Tibial artery (tissue), 4 donors: ENCODE measurements around the gene KAZN.

Source experiments
- DNase-seq, 2 donors: peaks; one replicate each; pipeline ENCODE4 v3.0.0-alpha.2; 2019
- H3K27ac ChIP-seq, 2 donors: fragments of 200-600 bp; sonication (generic) in 1 of 2; 1 replicate in 1 of 2; 2 replicates in 1 of 2; pipeline ENCODE4 v1.5.1; 2018 to 2019; ENCODE audit warnings: mild to moderate bottlenecking in 1 of 2
- H3K27me3 ChIP-seq, 2 donors: fragments of 200-600 bp; sonication (generic) in 1 of 2; one replicate each; pipeline versions ENCODE4 v1.5.1 to v1.6.0; 2016 to 2019
- H3K36me3 ChIP-seq, 3 donors: fragments of 200-600 bp; sonication (generic) in 2 of 3; one replicate each; pipeline ENCODE4 v1.5.1; 2016 to 2019; ENCODE audit warnings: mild to moderate bottlenecking in 2 of 3
- H3K4me1 ChIP-seq, 4 donors: fragments of 200-600 bp; sonication (generic) in 2 of 4; 1 replicate in 3 of 4; 2 replicates in 1 of 4; pipeline ENCODE4 v1.5.1; 2016 to 2019
- H3K4me3 ChIP-seq, 2 donors: fragments of 200-600 bp; sonication (generic) in 1 of 2; 1 replicate in 1 of 2; 2 replicates in 1 of 2; pipeline ENCODE4 v1.5.1; 2018 to 2019; ENCODE audit warnings: mild to moderate bottlenecking in 2 of 2
- H3K9me3 ChIP-seq, 3 donors: fragments of 200-600 bp; sonication (generic) in 1 of 3; one replicate each; pipeline ENCODE4 v1.5.1; 2016 to 2019
- intact Hi-C: fragments of 100-400 bp; cut with DNase I; formaldehyde crosslinking; loops from one replicate; pipeline ENCODE4 v1.15.0; 2023; ENCODE audit warnings: low total_unique reads
- TF ChIP-seq, protein P1 (sequence below), 2 experiments: fragments of 200-600 bp in 1 of 2; fragments of 450-650 bp in 1 of 2; IDR thresholded peaks; one replicate each; pipeline ENCODE4 v1.5.1; 2017 to 2019; ENCODE audit warnings: antibody characterized with exemption in 2 of 2, mild to moderate bottlenecking in 1 of 2, moderate library complexity in 1 of 2

KAZN gene

DNA sequence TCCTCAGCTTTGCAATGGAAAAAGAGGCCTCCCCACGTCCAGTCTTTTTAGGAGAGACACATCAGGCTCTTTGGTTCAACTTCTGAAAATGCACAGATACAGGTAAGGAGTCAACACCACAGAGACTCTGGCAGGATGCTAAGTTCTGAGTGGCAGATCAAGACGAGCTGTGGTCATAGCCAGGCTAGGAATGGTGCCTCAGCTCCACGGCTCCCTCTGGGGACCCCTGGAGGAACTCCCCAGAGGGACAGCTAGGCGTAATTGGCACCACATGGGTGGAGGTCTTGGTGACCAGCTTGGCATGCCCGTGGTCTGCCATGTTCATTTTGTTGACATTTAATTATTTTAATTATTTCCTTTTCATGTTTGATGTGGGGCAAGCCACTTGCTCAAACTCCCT is 206.1 kb downstream of the KAZN start:
- no peak for DNase-seq
- Histone ChIP-seq H3K27me3 (peaks cover 0 to 12% of the 10 kb centered on the region in 2 donors), H3K27ac (no peak overlapping the region), H3K9me3 (peaks cover 4 to 23% (median 22%) of the 10 kb centered on the region in 3 donors), H3K4me3 (no peak overlapping the region), H3K4me1 (no peaks in the 10 kb centered on the region), H3K36me3 (peaks cover 0 to 4% (median 0%) of the 10 kb centered on the region in 3 donors)
- TF ChIP-seq, protein P1, sequence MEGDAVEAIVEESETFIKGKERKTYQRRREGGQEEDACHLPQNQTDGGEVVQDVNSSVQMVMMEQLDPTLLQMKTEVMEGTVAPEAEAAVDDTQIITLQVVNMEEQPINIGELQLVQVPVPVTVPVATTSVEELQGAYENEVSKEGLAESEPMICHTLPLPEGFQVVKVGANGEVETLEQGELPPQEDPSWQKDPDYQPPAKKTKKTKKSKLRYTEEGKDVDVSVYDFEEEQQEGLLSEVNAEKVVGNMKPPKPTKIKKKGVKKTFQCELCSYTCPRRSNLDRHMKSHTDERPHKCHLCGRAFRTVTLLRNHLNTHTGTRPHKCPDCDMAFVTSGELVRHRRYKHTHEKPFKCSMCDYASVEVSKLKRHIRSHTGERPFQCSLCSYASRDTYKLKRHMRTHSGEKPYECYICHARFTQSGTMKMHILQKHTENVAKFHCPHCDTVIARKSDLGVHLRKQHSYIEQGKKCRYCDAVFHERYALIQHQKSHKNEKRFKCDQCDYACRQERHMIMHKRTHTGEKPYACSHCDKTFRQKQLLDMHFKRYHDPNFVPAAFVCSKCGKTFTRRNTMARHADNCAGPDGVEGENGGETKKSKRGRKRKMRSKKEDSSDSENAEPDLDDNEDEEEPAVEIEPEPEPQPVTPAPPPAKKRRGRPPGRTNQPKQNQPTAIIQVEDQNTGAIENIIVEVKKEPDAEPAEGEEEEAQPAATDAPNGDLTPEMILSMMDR (IDR thresholded peaks at IDR 0.05), result no peak
- intact Hi-C loops, result no loop called here

DNA sequence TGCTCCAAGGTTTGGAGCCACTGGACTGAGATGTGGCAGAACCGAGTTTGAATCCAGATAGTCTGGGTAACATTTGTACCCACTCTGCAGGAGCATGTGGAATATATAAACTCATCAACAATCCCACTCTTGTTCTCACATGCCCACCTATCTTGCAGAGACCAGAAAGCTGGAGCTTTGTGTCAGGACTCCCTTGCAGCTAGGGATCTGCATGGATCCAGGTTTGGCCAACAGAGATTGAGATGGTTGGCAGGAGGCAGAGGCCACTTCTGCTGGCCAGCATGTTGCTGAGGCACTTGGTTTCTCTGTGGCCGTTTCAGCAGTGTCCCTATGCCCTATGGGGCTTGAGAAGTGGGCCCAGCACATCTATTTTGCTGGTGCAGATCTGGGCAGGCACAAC is 208.3 kb downstream of the KAZN start:
- H3K27ac ChIP-seq, result no peak overlapping the region
- TF ChIP-seq, protein P1 (IDR thresholded peaks at IDR 0.05), result no peak
- intact Hi-C loops, result no loop called here
- peaks cover 0 to 4% (median 0%) of the 10 kb centered on the region in 3 donors for H3K36me3 ChIP-seq
- no peak for DNase-seq
- no peaks in the 10 kb centered on the region for H3K4me1 ChIP-seq
- H3K4me3 ChIP-seq, result no peak overlapping the region
- peaks cover 0 to 12% of the 10 kb centered on the region in 2 donors for H3K27me3 ChIP-seq
- H3K9me3 ChIP-seq, result peaks cover 4 to 23% (median 22%) of the 10 kb centered on the region in 3 donors

DNA sequence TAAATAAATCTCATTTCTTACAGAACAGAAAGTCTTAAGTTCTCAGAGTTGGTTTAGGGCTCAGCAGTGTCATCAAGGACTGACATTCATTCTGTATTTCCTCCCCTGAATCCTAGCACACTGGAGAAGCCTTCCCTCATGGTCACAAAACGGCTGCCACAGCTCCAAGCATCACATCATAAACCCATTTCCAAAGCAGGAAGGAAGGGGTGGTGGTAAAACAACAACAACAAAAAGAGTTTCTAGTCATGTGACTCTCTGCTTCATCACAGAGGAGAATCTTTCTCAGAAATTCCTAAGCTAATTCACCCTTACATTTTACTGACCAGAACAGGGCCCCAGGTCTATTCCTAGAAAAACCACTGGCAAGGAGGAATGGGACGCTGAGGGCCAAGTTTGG is 210.3 kb downstream of the KAZN start:
- no peak overlapping the region for H3K4me3 ChIP-seq
- H3K36me3 ChIP-seq, result peaks cover 0 to 4% (median 0%) of the 10 kb centered on the region in 3 donors
- no peaks in the 10 kb centered on the region for H3K4me1 ChIP-seq
- no peak for DNase-seq
- no peak overlapping the region for H3K27ac ChIP-seq
- intact Hi-C loops, result no loop called here
- peaks cover 0 to 6% of the 10 kb centered on the region in 2 donors for H3K27me3 ChIP-seq
- TF ChIP-seq, protein P1 (IDR thresholded peaks at IDR 0.05), result no peak
- peaks cover 4 to 23% (median 22%) of the 10 kb centered on the region in 3 donors for H3K9me3 ChIP-seq

DNA sequence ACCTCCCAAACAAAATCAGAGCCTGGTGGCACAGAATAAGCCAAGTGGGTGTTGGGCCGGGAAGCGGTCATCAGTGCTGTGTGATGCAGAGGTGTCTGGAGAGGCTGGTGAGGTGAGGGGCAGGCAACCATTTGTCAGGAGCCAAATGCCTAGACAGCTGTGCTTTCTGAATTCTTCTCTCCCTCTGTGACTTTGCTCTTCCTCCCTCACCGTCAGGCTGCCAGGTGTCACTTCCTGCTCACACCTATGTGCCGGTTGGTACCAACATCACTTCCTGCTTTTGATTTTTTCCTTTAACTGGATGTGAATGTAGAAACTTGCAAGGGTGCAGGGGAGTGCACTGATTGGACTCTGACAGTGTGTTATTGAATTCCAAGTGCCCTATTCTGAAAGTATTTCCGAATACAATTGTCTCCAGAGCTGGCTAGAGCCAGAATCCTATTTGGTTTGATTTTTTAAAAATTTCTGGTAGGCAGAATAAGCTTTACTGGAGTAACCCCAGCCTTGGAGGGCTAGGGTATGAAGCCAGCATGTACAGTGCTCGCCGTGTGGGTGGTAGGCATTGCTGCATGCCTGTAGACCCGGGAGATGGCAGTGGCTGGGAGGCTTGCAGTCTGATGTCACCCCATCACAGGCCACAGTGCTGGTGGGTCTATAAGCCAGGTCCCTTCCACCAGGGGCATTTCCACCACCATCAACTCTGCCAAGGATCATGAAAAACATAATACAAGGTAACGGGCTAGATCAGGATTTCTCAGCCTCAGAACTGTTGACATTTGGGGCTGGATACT is 210.9 kb downstream of the KAZN start:
- Histone ChIP-seq H3K27me3 (peaks cover 0 to 7% of the 10 kb centered on the region in 2 donors), H3K27ac (no peak overlapping the region), H3K9me3 (peaks cover 4 to 23% (median 22%) of the 10 kb centered on the region in 3 donors), H3K4me1 (no peaks in the 10 kb centered on the region), H3K36me3 (peaks cover 0 to 4% (median 0%) of the 10 kb centered on the region in 3 donors), H3K4me3 (no peak overlapping the region)
- intact Hi-C loops, result no loop called here
- TF ChIP-seq, protein P1 (IDR thresholded peaks at IDR 0.05), result no peak
- no peak for DNase-seq

DNA sequence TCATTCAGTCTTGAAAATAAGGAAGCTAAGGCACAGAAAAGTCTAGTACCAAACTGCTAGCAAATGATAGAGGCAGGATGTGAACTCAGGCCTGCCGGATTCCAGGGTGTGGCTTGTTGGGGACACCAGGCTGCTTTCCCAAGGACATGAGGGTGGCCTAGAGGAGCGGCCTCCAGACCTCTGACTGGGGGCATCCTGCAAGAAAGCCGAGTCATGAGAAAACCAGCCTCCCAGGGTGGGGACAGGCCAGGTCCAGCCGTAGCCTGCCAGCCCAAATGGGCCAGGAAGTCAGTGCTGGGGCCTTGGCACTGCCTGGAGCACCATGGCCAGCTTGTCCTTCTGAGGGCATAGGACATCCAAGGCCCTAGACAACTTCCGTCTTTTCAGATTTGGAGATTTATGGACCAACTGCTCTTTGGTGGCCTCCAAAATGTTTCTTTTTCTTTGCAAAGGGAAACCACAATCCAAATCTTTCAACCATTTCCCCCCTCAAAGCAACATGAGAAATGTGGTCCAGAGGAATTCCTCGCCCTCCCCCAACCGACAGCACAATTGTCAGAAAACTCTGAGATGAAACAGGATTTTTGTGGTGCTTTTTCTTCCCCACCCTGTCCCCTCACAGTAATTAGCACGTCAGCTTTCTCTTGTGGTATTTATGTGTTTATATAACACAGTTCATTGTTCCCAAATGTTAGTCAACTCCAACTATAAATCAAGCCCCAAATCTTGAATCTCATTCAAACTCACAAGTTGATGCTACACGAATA is 212.3 kb downstream of the KAZN start:
- Histone ChIP-seq H3K36me3 (peaks cover 0 to 4% (median 0%) of the 10 kb centered on the region in 3 donors), H3K4me3 (no peak overlapping the region), H3K27me3 (peaks cover 0 to 5% of the 10 kb centered on the region in 2 donors), H3K4me1 (no peaks in the 10 kb centered on the region), H3K9me3 (peaks cover 4 to 23% (median 20%) of the 10 kb centered on the region in 3 donors), H3K27ac (no peak overlapping the region)
- no peak for DNase-seq
- intact Hi-C loops, result no loop called here
- TF ChIP-seq, protein P1 (IDR thresholded peaks at IDR 0.05), result no peak
